ENCODE data around the gene SLC13A2. TPM values are rescaled to one million over a fixed set of nuclear protein-coding genes. Genes with fewer than 3 reads are reported as not detected.

The SLC13A2 gene
- total RNA-seq, 6 donors from 2014 or later = 0.10 to 0.61 (median 0.14) TPM; not detected in 3

GRCh38 chr17:28499684-28500357 lies 26.4 kb downstream of the SLC13A2 start:
- no peaks in the 10 kb centered on the region for H3K27me3 ChIP-seq
- DNase-seq (no peak), ATAC-seq (ENCODE audit: low FRiP score in 2 of 2) (no peak)
- H3K9me3 ChIP-seq = no peaks in the 10 kb centered on the region
- no peaks in the 10 kb centered on the region for H3K36me3 ChIP-seq
- TF ChIP-seq EP300 (IDR thresholded peaks at IDR 0.05) = no peak
- no peak for TF ChIP-seq CTCF (IDR thresholded peaks at IDR 0.05)
- TF ChIP-seq POLR2A (IDR thresholded peaks at IDR 0.05) = no peak
- no peak for TF ChIP-seq POLR2AphosphoS5 (IDR thresholded peaks at IDR 0.05)
- 74 to 76% methylated on average over 8 to 9 of the region's 9 CpGs for WGBS, 2 donors
- H3K4me1 ChIP-seq = peaks cover 0 to 9% (median 8%) of the 10 kb centered on the region in 4 donors
- no peak overlapping the region for H3K27ac ChIP-seq
- H3K4me3 ChIP-seq = no peak overlapping the region

GRCh38 chr17:28500712-28501379 lies 27.4 kb downstream of the SLC13A2 start:
- no peak for TF ChIP-seq CTCF (IDR thresholded peaks at IDR 0.05)
- TF ChIP-seq EP300 (IDR thresholded peaks at IDR 0.05) = no peak
- no peak for TF ChIP-seq POLR2AphosphoS5 (IDR thresholded peaks at IDR 0.05)
- TF ChIP-seq POLR2A (IDR thresholded peaks at IDR 0.05) = no peak
- DNase-seq (peak in 1 of 2 donors; percentile 28), ATAC-seq (ENCODE audit: low FRiP score in 2 of 2) (no peak)
- Histone ChIP-seq H3K4me3 (no peak overlapping the region), H3K4me1 (peaks cover 0 to 9% (median 8%) of the 10 kb centered on the region in 4 donors), H3K36me3 (no peaks in the 10 kb centered on the region), H3K27ac (no peak overlapping the region), H3K27me3 (no peaks in the 10 kb centered on the region), H3K9me3 (no peaks in the 10 kb centered on the region)
- 47 to 61% methylated on average over 13 of the region's 13 CpGs for WGBS, 2 donors

- no peaks in the 10 kb centered on the region for H3K27me3 ChIP-seq
- no peaks in the 10 kb centered on the region for H3K9me3 ChIP-seq
- DNase-seq (no peak), ATAC-seq (ENCODE audit: low FRiP score in 2 of 2) (no peak)
- H3K4me1 ChIP-seq = peaks cover 0 to 9% (median 8%) of the 10 kb centered on the region in 4 donors
- H3K27ac ChIP-seq = no peak overlapping the region
- no peaks in the 10 kb centered on the region for H3K36me3 ChIP-seq
- H3K4me3 ChIP-seq = no peak overlapping the region
- TF ChIP-seq EP300 (IDR thresholded peaks at IDR 0.05) = no peak
- no peak for TF ChIP-seq POLR2A (IDR thresholded peaks at IDR 0.05)
- no peak for TF ChIP-seq POLR2AphosphoS5 (IDR thresholded peaks at IDR 0.05)
- no peak for TF ChIP-seq CTCF (IDR thresholded peaks at IDR 0.05)
- WGBS, 2 donors = 83 to 91% methylated on average over 3 of the region's 3 CpGs
Observed at GRCh38 chr17:28501421-28502284, 28.2 kb downstream of the SLC13A2 start.

- no peak for ATAC-seq (ENCODE audit: low FRiP score in 2 of 2)
- WGBS, 2 donors = 63 to 68% methylated on average over 3 of the region's 3 CpGs
- Histone ChIP-seq H3K36me3 (no peaks in the 10 kb centered on the region), H3K4me3 (no peak overlapping the region), H3K27me3 (no peaks in the 10 kb centered on the region), H3K4me1 (peaks cover 0 to 3% (median 0%) of the 10 kb centered on the region in 4 donors), H3K27ac (no peak overlapping the region), H3K9me3 (no peaks in the 10 kb centered on the region)
- DNase-seq = no peak
- TF ChIP-seq POLR2AphosphoS5 (IDR thresholded peaks at IDR 0.05) (no peak), CTCF (IDR thresholded peaks at IDR 0.05) (no peak), POLR2A (IDR thresholded peaks at IDR 0.05) (no peak), EP300 (IDR thresholded peaks at IDR 0.05) (no peak)
Observed at GRCh38 chr17:28503420-28503819, 30.0 kb downstream of the SLC13A2 start.

Data from upper lobe of left lung (tissue), 6 donors.